Stimulated activated CD8-positive, alpha-beta memory T cell treated with anti-CD3 and anti-CD28 coated beads, Interleukin-12 subunit alpha, Interleukin-12 subunit beta, amount 100 ng/mL, for 1 hour (primary cell): ENCODE measurements around the gene C5.
A peak's percentile ranks its signal among the peaks of the same experiment; 100 is the strongest.
"Not testable (repeated sequence)": the region's sequence is repeated elsewhere in the genome, so short reads cannot be mapped to it uniquely, and the experiment has no call there.

Experiments
- DNase-seq: peaks from one replicate; pipeline ENCODE4 v3.0.0-alpha.2; 2020; ENCODE audit warnings: low read depth

C5 gene

GRCh38 chr9:121050128-121050988 lies at the start of gene C5:
C5 (minus strand) TSS chr9:121050275; CDS start chr9:121050246, 29 bp downstream.
- DNase-seq = no peak

DNA sequence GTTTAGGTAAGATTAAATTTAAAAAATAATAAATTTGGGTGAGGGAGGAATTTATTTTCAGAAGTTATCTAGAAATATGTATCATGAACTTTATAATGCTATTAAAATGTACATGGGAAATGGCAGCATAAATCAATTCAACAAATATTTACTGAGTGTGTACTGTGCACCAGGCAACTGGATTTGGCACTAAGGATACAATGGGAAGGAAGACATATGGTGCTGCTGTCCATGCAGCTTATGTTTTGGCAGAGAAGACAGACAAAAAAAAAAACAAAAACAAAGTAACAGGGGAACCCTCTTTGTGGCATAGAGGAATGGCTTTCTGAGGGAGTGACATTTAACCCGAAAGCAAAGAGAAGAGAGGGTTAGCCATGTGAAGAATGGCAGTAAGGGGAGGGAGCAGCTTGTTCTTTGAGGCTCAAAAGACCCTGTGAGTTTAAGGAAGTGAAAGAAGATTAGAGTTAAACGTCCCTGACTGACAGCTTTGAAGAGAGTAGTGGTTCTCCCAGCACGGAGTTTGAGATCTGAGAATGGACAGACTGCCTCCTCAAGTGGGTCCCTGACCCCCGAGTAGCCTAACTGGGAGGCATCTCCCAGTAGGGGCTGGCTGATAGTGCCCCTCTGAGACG lies 48.6 kb upstream of the C5 start:
- no peak for DNase-seq

DNA sequence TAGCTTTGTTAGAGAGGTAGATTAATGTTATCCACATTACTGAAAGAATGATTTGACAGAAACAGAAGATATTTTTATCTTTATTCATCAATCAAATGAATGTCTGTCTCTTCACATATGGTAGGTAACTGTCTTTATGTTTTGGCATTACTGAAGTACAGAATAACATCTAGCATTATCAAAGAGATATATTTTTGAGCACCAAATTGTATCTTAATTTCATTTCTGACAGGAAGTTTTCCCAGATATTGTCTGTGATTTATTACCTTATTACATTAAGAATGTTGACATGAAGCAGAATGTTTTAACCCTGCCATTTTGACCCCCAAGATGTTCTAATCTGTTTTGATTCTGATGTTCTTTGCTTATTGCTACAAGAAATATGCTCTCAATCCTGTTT lies 45.0 kb upstream of the C5 start:
- DNase-seq = no peak

DNA sequence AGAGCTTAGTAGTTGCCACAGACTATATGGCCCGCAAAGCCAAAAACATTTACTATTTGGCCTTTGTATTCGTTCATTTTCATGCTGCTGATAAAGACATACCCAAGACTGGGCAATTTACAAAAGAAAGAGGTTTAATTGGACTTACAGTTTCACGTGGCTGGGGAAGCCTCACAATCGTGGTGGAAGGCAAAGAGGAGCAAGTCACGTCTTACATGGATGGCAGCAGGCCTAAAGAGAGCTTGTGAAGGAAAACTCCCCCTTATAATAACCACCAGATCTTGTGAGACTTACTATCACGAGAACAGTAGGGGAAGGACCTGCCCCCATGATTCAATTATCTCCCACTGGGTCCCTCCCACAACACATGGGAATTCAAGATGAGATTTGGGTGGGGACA lies 40.7 kb upstream of the C5 start:
- not testable (repeated sequence) for DNase-seq

DNA sequence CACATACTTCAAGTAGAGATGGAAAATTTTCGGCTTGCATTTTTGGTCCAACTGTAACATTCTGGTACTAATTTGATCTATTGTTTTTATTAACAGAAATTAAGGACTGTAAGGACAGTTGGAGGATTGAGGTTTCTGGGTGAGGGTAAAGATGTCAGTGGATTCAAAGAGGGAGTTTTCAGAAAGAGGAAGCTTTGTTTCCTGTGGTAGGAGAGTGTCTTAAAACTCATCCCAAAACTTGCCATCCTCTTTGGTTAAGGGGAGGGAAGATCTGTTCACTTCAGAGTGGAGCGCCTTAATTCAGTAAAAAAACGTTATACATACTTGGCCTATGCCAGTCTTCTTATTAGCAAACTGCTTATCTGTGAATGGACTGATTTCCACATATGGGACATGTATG lies 38.5 kb upstream of the C5 start:
- DNase-seq = no peak

- DNase-seq = no peak
Measured at GRCh38 chr9:121085661-121086060, 35.6 kb upstream of the C5 start.

DNA sequence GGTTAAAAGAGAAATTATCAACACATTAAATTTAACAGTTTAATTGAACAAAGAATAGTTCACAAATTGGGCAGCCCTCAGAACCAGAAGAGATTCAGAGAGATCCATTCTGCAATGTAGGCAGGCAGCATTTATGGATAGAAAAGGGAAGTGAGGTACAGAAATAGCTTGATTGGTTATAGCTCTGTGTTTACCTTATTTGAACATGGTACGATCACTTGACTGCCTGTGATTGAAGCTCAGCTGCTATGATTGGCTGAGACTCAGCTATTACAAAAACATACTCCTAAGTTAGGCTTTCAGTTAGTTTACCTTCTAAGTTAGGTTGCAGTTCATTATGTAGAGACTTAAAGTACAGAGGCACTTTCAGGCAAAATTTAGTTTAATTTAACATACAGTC lies 32.0 kb upstream of the C5 start:
- no peak for DNase-seq

GRCh38 chr9:121075251-121076036 lies 25.4 kb upstream of the C5 start:
- DNase-seq = no peak

GRCh38 chr9:121074370-121075250 lies 24.5 kb upstream of the C5 start, which contains the start of gene CNTRL:
CNTRL (plus strand) TSS chr9:121074955; CDS start chr9:121088327, 13,372 bp downstream.
- peak; percentile 72 for DNase-seq

DNA sequence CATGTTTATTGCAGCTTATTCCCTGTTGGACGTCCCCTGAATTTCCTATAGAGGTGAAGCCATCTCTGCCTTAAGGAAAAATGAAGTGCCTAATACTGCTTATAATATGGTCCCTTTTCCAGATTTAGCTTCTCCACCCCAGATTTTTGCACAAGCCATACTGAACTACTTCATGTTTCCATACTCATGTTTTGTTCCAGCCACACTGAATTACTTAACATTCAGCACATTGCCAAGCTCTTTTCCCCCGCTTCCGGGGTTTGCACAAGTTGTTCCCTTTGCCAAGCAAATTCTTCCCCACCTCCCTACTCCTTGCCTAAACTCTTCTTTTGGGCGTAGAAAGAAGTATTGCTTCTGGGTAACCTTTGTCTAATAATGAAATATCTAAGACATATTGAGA lies 23.0 kb upstream of the C5 start:
- DNase-seq = no peak

DNA sequence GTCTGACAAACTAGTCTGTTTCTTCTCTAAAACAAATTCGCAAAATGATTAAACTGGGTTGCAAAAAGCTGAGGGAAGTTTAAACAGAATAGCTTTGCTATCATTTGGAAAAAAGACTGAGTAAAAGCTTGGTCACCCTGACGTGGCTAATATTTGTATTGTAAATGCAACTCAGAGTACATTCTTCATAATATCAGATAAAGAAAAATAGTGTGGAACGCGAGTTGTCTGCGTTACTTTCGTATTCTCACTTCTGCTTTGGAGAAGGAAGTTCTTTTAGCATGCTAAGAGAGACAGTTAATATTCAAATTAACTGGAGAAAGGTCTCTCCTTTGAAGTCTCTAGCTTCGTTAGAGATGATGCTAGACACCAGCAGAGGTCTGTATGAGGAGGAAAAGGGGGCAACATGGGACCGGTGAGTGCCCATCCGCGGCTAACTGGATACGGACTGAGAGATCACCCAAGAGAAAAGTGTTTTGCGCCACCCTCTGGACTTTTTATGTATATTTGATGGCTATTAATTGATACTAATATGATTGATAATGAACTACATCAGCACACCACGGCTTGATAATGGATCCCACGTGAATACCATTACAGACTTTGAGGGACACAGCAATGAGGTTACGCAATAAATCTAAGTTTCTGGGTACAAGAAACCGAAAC lies 21.8 kb upstream of the C5 start:
- DNase-seq = no peak

GRCh38 chr9:121071370-121071755 lies 21.3 kb upstream of the C5 start:
- DNase-seq = no peak

- no peak for DNase-seq
Measured at GRCh38 chr9:121069396-121069795, 19.3 kb upstream of the C5 start.

- no peak for DNase-seq
Measured at GRCh38 chr9:121067640-121068039, 17.6 kb upstream of the C5 start.

- no peak for DNase-seq
Measured at GRCh38 chr9:121066850-121067249, 16.8 kb upstream of the C5 start.

DNA sequence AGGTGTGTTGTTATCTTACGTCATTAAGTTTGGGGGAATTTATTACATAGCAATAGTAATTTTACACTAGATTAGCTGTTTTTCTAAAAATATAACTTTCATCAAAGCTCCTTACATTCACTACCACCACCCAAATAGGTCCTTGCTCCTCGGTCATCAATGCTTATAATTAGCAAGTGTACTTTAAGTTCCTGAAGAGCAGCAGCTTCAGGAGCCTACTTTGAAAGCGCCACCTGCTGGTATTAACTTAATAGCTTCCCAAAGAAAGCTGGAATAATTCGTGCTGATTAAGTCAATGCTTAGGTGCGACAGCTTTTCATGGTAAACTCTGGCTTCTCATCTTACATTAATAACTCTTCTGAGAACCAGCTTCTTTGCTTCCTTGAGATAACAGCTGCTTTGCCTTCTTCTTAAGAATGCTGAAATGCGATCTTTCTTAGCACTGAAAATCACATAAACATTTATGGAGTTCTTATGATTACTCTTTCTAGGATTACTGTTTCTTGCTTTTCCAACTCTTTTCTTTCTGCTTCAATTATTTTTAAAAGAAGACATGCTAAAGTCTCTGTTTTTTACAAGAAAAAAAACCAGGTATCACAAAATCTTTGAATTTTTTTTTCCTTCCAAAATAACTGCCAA lies 10.0 kb upstream of the C5 start:
- DNase-seq = no peak

GRCh38 chr9:121059513-121059912 lies 9.4 kb upstream of the C5 start:
- DNase-seq = no peak

- DNase-seq = no peak
Measured at GRCh38 chr9:121057821-121058220, 7.7 kb upstream of the C5 start.

GRCh38 chr9:121055642-121056143 lies 5.6 kb upstream of the C5 start:
- DNase-seq = no peak

GRCh38 chr9:121053544-121053943 lies 3.5 kb upstream of the C5 start:
- DNase-seq = no peak
